Gastroesophageal sphincter (tissue), 3 donors: ENCODE measurements around the gene SREK1.

Source experiments
- EP300 ChIP-seq: sonication (generic); formaldehyde crosslinking; IDR thresholded peaks from one replicate; pipeline ENCODE4 v1.6.1; 2017; ENCODE audit warnings: antibody characterized with exemption, mild to moderate bottlenecking
- POLR2A ChIP-seq, 2 donors: fragments of 450-650 bp; IDR thresholded peaks; one replicate each; pipeline ENCODE4 v1.6.1; 2017; ENCODE audit warnings: antibody characterized with exemption in 2 of 2, mild to moderate bottlenecking in 2 of 2, moderate library complexity in 1 of 2
- POLR2AphosphoS5 ChIP-seq: sonication (generic); formaldehyde crosslinking; IDR thresholded peaks from one replicate; pipeline ENCODE4 v1.6.1; 2017; ENCODE audit warnings: antibody characterized with exemption
- TF ChIP-seq, protein P1 (sequence below), 4 experiments: fragments of 200-600 bp in 2 of 4; fragments of 450-650 bp in 2 of 4; sonication (generic) in 1 of 4; IDR thresholded peaks; one replicate each; pipeline ENCODE4 v1.5.1; 2017 to 2019; ENCODE audit warnings: antibody characterized with exemption in 4 of 4, mild to moderate bottlenecking in 2 of 4, moderate library complexity in 2 of 4

DNA sequence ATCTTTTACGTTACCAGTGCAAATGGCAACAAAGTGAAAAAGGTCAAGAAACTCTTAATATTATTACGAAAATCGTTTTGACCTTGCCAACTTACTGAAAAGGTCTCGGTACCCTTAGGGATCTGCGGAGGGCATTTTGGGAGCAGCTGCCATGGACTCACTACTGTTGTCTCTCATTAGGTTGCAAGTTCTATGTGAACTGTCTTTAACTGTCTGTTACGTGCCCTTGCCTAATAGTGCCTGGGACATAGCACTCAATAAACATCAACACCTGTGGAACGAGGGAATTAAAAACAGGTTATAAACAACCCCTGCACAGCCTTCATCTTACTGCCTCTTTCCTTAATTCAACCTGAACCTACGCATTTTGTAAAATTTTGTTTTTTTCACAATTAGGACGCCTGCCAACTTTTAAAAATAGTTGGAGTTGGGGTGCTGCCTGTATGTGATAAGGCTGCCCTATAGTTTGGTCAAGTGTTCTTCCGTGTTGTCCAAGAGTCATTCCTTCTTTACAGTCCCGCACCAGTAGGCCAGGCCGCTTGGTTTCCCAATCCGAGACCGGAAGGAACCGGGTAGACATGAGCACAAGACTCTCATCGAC lies 527 bp upstream of the SREK1 start:
- TF ChIP-seq, protein P1, sequence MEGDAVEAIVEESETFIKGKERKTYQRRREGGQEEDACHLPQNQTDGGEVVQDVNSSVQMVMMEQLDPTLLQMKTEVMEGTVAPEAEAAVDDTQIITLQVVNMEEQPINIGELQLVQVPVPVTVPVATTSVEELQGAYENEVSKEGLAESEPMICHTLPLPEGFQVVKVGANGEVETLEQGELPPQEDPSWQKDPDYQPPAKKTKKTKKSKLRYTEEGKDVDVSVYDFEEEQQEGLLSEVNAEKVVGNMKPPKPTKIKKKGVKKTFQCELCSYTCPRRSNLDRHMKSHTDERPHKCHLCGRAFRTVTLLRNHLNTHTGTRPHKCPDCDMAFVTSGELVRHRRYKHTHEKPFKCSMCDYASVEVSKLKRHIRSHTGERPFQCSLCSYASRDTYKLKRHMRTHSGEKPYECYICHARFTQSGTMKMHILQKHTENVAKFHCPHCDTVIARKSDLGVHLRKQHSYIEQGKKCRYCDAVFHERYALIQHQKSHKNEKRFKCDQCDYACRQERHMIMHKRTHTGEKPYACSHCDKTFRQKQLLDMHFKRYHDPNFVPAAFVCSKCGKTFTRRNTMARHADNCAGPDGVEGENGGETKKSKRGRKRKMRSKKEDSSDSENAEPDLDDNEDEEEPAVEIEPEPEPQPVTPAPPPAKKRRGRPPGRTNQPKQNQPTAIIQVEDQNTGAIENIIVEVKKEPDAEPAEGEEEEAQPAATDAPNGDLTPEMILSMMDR (IDR thresholded peaks at IDR 0.05) = no peak
- TF ChIP-seq POLR2AphosphoS5 (no peak), POLR2A (IDR thresholded peaks at IDR 0.05) (no peak), EP300 (no peak)
